LNCAP (cell line): ENCODE results near the gene MICAL2.

Experiments
- TF ChIP-seq, protein P1 (sequence below): fragments of 450-650 bp; IDR thresholded peaks from 2 replicates; pipeline ENCODE4 v1.5.1; 2017; ENCODE audit warnings: mild to moderate bottlenecking

MICAL2 gene

DNA sequence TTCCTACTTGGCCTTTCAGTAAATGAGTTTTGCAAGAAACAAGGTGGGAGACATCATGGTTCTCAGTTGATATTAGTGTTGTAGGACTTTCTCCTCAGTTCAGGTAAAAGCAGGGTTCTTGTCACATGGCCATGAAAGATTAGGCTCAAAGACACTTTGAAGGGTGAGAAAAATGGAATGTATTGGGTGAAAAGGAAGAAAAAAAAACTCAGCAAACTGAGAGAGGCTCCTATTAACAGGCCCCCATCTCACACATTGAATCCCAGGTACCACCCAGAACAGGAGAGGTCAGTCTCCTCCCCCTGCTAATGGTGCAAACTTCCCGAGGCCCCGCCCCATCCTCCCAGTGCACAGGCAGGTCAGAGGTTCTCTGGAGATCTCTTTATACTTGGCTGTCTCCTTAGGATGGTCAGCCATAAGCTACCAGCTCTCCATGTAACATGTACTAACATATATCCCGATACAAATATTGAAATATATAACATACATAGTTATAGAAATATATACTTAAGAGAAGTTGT lies 62.2 kb downstream of the MICAL2 start:
- TF ChIP-seq, protein P1, sequence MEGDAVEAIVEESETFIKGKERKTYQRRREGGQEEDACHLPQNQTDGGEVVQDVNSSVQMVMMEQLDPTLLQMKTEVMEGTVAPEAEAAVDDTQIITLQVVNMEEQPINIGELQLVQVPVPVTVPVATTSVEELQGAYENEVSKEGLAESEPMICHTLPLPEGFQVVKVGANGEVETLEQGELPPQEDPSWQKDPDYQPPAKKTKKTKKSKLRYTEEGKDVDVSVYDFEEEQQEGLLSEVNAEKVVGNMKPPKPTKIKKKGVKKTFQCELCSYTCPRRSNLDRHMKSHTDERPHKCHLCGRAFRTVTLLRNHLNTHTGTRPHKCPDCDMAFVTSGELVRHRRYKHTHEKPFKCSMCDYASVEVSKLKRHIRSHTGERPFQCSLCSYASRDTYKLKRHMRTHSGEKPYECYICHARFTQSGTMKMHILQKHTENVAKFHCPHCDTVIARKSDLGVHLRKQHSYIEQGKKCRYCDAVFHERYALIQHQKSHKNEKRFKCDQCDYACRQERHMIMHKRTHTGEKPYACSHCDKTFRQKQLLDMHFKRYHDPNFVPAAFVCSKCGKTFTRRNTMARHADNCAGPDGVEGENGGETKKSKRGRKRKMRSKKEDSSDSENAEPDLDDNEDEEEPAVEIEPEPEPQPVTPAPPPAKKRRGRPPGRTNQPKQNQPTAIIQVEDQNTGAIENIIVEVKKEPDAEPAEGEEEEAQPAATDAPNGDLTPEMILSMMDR, result no peak

DNA sequence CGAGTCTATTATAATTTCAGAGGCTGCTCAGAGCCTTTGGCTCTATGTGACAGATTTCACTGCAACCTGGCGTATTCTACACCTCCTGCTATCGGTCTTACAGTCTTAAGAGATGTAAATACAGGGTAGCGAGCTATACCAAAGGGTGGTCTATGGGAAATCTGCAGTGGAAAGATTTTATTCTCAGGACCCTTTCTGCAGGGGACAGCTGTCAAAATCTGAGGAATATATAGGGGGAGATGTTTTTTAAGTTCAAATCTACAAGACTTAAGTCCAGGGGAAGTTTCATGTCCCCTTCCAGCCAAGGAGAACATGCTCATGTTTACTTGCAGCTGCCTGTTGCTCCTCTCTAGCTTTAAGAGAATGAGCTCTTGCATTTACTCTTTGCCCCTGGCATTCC lies 62.7 kb downstream of the MICAL2 start:
- TF ChIP-seq, protein P1, result no peak

- TF ChIP-seq, protein P1, result no peak
These were observed 63.7 kb downstream of the MICAL2 start for GRCh38 chr11:12174128-12174476.

DNA sequence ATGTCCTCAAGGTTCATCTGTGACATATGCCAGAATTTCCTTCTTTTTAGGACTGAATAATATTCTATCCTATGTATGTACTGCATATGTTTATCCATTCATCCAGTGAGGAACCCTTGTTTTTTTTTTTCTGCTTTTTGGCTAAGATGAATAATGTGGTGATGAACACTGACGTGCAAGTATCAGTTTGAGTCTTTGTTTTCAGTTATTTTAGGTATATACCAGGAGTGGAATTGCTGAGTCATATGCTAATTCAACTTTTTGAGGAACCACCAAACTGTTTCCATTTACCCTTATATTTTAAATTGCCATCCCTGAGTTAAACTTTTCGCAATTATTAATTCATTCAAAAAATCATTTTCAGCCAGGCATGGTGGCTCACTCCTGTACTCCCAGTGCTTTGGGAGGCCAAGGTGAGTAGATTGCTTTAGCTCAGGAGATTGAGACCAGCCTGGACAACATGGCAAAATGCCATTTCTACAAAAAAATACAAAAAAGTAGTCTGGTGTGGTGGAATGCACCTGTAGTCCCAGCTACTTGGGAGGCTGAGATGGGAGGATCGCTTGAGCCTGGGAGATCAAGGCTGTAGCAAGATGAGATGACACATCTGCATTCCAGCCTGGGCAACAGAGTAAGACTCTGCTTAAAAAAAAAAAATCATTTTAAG lies 64.2 kb downstream of the MICAL2 start:
- TF ChIP-seq, protein P1, result no peak

DNA sequence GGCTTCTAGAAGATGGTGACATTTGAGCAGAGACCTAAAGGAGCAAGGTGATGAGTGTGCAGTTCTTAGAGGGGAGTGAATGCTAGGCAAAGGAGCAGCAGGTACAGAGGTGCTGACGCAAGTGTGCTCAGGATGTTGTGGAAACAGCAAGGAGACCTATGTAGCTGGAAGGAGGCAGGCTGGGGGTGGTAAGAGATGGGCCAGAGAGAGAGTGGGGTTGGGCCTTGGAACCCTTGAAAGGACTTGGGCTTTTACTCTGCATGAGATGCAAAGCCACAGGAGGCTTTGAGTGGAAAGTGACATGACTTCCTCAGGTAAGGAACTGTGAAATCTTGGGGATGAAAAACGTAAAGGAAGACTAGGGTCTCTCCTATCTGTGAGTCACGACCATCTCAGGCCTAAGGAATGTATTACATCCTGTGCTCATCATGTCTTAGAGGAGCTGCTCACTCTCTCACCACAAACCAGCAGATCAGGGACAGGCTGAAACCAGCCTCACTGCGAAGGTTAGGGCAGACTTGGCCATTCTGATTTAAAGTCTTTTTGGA lies 65.4 kb downstream of the MICAL2 start:
- TF ChIP-seq, protein P1, result no peak

- TF ChIP-seq, protein P1, result no peak
These were observed 66.0 kb downstream of the MICAL2 start for GRCh38 chr11:12176410-12176809.

GRCh38 chr11:12177739-12178338 lies 67.4 kb downstream of the MICAL2 start:
- TF ChIP-seq, protein P1, result no peak
